ENCODE measurements around the gene CENPM. TPM values are rescaled to one million over a fixed set of nuclear protein-coding genes. Genes with fewer than 3 reads are reported as not detected.

Gene CENPM
- total RNA-seq, 2 donors from 2014 or later = 72.8 to 108 TPM

DNA sequence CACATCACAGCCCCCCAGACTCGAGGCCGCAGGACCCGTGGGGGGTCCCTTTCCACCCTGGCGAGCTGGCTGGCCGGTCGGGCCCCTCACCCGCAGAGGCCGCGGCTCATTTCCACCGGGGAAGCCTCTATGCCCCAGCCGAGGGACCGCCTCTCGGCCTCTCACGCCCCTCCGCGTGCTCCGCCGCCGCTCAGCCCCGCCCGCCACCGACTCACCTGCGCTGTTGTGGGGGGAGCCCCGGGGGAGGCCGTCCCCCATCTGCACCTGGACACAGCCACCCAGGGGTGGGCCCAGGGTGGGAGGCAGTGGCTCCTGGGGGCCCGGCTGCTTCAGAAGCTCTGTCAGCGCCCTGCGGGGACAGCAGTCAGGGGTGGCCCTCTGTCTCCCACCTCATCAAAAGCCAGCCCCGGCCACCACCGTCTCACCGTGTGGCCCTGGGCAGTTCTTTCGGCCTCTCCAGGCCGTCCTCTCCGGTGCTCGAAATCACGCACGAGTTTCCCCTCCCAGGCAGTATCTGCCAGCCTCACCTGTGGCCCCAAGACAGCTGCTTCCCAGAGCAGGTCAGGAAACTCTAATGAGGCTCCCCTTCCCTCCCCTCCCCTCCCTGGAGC lies 35.8 kb downstream of the CENPM start:
- DNase-seq (ENCODE audit: low spot score in 2 of 2) (no peak), ATAC-seq (peak in 1 of 2 donors; percentile 7)
- Mint-ChIP-seq H3K9me3 (no peaks in the 10 kb centered on the region), H3K27ac (no peak overlapping the region), H3K36me3 (no peaks in the 10 kb centered on the region)

DNA sequence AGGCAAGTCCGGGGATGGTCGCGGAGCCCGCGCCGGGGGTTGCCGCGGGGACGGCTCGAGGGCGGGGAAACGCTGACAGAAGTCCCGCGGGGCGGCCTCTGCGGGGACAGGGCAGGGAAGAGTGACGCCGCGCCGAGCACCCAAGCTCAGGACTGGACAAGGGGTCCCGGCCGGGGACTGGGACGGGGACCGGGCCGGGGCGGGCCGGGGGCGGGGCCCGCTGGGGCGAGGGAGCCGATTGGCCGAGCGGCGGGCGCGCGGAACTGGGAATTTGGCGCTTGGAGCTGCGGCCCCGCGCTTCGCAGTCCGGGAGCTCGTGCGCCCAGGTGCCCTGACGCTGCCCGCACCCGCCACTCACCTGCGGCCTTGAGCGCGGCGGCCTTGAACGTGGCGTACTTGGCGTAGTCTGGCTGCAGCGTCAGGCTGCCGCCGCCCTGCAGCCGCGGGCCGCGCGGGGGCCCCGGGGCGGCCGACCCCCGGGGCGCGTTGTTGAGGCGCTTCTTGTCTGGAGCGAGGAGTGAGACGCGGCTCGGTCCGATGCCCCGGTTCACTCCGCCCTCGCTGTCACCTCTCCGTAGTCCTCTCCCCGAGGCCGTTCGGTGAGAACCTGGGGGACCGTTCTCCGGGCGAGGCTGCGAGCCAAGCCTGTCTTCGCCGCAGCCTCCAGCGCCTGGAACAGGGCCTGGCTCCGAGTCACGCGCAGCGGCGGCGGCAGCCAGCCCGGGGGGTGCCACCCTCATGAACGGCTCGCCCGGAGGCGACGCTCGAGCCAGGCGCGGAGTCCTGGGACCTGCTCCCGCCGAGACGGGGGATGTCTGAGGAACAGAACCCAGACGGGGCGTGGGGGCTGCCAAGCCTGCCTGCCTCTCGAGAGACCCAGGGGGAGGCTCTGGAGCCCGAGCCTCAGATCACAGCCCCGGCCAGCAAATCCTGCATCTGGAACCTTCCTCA lies 36.6 kb downstream of the CENPM start:
- H3K36me3 Mint-ChIP-seq = no peaks in the 10 kb centered on the region
- DNase-seq (ENCODE audit: low spot score in 2 of 2) (no peak), ATAC-seq (peak in 1 of 2 donors; percentile 16)
- H3K27ac Mint-ChIP-seq = no peak overlapping the region
- H3K9me3 Mint-ChIP-seq = no peaks in the 10 kb centered on the region

DNA sequence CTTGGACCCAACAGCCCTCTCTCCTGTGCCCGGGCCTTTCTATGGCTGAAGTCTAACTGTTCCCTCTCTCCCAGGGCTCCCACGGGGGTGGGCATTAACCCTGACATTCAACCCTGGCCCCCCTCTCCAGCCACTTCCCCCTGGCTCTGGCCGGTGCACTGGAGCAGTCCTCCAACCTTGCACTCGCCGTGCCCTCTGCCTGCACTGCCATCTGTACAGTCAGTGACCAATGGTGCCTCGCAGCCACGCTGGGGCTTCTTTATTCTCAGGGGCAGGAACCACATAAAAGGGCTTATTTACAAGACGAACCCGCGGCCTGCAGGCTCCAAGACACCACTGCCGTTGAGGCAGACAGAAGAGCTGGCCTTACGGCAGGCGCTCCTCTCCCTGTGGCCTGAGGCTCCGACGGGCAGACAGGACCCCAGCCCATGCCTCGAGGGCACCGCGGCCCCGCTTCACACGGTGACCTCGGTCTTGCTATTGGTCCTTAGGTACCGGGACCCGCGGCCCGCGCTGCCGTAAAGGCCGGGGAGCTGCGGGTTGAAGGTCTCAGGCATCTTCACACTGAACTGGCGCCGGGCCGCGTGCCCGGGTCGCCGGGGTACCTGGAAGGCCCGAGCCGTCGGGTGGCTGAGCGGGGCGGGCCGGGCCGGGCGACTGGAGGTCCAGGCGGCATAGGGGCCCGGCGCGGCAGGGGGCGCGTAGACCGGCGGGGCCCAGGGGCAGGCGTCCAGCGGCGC lies 37.5 kb downstream of the CENPM start:
- no peaks in the 10 kb centered on the region for H3K9me3 Mint-ChIP-seq
- peak overlapping the region; percentile 46 to 55 for H3K27ac Mint-ChIP-seq
- DNase-seq (ENCODE audit: low spot score in 2 of 2) (no peak), ATAC-seq (no peak)
- H3K36me3 Mint-ChIP-seq = no peaks in the 10 kb centered on the region

DNA sequence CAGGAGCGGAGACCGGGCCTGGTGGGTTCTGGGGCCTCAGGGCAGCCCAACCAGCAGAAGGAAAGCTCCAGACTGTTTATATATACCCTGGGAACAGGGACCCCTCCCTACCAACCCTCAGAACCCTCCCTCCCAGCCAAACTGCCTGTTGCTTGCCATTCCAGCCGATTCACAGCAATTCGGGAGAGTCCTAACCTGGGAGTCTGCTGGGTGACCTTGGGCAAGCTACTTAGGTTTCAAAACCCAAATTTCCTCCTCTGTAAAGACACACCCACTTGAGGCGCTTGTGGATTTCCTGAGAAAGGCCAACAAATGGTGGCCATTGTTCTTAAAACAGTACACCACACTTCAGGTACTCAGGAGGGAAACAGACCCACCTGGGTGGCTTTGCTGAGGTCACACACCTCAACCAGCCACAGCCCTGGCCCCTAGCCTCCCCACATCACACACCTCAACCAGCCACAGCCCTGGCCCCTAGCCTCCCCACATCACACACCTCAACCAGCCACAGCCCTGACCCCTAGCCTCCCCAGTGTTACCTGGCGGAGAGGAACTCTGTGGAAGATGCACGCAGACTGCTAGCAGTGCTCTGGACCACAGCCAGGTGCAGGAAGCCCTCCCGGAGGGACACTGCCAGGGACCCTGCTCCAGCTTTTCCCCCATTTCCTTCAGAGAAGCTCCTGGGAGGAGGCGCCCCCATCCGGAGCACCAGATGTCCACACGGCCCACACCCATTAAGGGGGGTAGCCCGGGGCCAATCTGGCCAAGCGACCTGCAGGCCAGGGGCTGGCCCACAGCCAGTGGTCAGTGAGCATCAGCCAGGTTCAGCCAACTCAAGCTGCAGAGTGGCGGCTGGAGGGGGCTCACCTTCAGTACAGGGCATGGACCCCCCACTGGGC lies 38.3 kb downstream of the CENPM start:
- H3K36me3 Mint-ChIP-seq = no peaks in the 10 kb centered on the region
- peak in 1 of 2 donors; percentile 25 for ATAC-seq
- no peaks in the 10 kb centered on the region for H3K9me3 Mint-ChIP-seq
- H3K27ac Mint-ChIP-seq = peak overlapping the region; percentile 46 to 55
- no peak for DNase-seq (ENCODE audit: low spot score in 2 of 2)

DNA sequence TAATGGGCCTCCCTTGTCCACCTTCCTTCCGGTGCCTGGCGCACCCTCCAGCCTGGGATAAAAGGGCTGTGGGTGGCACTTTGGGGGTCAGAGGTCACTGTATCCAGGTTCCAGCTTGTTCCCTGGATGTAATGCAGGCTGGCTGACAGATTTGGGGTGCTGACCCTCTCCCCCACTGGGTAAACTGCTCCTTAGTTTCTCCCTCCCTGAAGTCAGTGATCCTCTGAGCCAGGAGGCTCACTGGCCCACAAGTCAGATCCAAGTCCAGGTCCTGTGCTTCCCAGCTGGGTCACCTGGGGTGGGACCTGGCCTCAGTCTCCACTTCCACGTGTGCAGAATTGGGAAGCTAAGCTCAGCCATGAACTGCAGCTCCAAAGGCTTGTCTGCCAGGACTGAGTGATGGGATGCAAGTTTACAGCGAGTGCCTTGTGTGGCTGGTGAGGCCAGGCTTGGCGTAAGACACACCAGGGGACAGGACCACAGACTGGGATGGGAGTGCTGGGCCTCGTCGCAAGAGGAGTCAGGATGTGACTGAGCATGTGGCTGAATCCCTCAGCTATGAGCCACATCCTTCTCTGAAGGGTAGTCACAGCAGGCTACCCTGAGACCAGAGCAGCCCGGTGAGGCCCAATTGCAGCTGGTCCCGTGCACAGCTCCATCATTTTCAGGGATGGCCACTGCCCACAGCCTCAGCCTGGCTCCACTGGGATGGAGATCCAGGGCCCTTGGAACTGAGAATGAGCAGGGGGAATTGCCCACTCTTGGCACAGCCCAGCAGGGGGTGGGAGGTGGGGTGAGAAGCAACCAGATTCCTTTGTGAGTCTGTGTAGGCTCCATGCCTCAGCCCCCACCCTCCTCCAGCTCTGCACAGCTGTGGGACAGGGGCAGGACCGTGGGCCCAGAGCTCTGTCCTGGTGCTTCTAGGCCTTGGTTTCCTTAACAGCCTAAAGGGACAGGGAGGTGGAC lies 39.2 kb downstream of the CENPM start:
- DNase-seq (ENCODE audit: low spot score in 2 of 2) = no peak
- H3K27ac Mint-ChIP-seq = peak overlapping the region; percentile 18 to 33
- H3K36me3 Mint-ChIP-seq = no peaks in the 10 kb centered on the region
- peak in 1 of 2 donors; percentile 53 for ATAC-seq
- H3K9me3 Mint-ChIP-seq = no peaks in the 10 kb centered on the region

DNA sequence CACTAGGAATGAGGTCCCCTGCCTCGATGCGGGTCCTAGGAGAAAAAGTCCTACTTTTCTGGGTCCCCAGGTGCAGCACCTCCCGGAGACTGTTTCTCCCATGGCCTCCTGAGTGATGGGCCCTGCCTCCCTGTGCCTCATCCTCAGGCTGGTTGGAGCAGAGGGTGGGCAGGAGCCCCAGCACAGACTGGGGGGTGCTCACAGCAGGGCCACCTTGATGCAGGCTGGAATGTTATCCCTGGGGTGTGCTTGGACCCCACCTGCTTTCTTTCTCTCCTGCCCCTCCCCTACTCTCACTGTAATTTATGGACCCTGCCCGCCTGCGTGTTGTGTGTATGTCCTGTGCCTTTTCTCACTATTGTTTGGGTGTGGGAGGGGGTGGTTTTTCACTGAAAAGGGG lies 40.1 kb downstream of the CENPM start:
- Mint-ChIP-seq H3K9me3 (no peaks in the 10 kb centered on the region), H3K36me3 (no peaks in the 10 kb centered on the region), H3K27ac (peak overlapping the region in 1 of 2 donors; percentile 18)
- no peak for ATAC-seq
- no peak for DNase-seq (ENCODE audit: low spot score in 2 of 2)

DNA sequence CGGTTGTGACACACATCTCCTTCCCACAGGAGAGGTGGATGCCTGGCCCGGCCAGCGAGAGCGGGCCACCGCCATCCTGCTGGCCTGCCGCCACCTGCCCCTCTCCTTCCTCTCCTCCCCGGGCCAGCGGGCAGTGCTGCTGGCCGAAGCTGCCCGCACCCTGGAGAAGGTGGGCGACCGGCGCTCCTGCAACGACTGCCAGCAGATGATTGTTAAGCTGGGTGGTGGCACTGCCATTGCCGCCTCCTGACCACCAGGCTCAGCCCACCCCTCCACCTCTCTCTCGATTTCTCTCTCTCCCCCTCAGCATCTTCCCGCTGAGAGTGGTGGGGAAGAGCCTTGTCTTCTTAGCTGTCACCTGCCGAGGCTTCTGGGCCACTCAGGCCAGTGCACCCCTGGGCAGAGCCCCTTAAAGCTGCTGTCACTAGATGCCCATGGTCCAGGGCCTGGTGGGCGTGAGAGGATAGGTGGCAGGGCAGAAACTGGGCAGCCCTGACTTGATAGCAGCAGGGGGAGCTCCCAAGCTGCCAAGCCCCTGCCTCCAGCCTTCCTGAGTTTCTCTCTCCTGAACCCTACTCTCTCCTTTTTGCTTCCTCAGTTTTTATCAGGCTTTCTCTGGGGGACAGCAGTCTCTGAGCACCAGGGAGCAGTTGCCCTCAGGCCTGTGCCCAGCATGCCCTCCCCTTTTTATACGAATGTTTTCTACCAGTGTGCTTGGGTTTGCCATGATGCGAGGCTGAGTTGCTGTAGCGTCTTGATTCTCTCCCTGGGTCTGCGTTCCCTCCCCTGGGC lies 41.3 kb downstream of the CENPM start:
- ATAC-seq (no peak), DNase-seq (ENCODE audit: low spot score in 2 of 2) (no peak)
- Mint-ChIP-seq H3K27ac (peak overlapping the region; percentile 61 to 62), H3K36me3 (no peaks in the 10 kb centered on the region), H3K9me3 (no peaks in the 10 kb centered on the region)

DNA sequence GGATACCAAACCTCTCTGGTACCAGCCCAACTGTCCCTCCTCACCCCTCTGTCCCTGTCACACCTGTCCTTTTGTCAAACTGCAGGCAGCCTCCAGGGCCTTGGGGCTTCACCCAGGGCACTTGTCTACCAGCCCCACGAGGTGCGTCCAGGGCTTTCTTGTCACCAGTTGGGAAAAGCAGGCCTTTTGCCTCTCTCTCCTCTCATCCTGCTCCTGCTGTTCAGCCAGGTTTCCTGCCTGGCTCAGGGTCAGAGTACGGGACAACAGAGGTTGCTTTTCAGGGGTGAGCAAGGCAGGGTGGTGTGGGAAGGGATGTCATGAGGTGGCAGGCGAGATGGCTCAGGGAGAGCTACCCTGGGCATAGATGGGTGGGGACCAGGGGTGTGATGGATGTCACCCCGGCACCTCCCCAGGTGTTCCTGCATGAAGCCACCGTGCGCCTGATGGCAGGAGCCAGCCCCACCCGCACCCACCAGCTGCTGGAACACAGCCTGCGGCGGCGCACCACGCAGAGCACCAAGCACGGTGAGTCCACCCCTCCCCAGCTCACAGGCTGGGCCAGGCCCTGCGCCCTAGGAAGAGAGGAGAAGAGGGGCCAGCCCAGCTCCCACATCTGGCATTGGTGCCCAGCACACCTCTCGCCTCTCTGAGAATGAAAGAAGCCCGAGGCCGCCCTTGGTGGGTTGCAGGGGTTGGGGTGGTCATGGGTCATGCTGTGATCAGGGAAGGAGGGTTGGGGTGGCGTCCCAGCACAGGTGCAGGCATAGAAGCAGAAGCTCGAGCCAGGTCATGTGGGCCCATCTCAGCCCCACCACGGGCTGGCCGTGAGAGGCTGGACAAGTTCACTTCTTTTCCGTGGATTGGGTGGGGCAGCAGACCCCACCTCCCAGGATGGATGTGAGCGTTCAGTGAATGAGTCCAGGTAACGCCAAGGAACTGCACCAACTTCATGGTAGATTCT lies 42.2 kb downstream of the CENPM start:
- H3K27ac Mint-ChIP-seq = peak overlapping the region; percentile 62 to 80
- ATAC-seq (no peak), DNase-seq (ENCODE audit: low spot score in 2 of 2) (no peak)
- no peaks in the 10 kb centered on the region for H3K9me3 Mint-ChIP-seq
- no peaks in the 10 kb centered on the region for H3K36me3 Mint-ChIP-seq

DNA sequence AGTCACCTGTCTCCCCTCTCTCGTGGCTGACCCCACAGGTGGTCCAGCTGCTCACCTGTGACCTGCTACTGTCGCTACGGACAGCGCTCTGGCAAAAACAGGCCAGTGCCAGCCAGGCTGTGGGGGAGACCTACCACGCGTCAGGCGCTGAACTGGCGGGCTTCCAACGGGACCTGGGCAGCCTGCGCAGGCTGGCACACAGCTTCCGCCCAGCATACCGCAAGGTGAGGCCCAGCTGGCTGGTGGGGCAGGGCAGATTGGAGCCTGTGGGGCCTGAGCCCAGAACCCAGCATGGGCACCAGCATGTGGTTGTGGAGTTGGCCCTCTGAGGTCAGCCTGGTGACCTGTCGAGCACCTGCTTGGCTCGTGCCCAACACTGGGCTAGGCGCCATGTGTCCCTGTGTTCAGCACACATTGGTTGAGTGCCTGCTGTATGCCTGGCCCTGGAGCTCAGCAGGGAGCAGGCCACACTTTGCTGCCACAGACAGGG lies 44.0 kb downstream of the CENPM start:
- DNase-seq (ENCODE audit: low spot score in 2 of 2) = no peak
- peak overlapping the region in 1 of 2 donors; percentile 62 for H3K27ac Mint-ChIP-seq
- H3K9me3 Mint-ChIP-seq = no peaks in the 10 kb centered on the region
- no peak for ATAC-seq
- H3K36me3 Mint-ChIP-seq = no peaks in the 10 kb centered on the region

DNA sequence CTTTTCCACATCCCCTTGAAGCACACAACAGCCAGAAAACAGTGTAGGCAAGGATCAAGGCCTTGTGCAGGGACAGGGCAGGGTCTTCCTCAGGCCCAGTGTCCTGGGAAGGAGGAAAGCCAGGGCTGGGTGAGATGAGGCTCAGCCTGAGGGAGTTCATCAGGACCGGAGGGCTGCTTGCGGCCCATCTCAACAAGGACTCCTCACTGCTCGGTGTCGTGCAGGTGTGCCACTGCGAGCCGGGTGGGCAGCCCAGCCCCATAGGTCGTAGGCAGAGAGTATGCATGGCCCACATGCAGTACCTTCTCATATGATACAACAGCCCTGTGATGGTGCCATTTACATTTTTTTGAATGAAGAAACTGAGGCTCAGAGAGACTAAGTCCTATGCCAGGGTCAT lies 44.9 kb downstream of the CENPM start:
- H3K36me3 Mint-ChIP-seq = no peaks in the 10 kb centered on the region

DNA sequence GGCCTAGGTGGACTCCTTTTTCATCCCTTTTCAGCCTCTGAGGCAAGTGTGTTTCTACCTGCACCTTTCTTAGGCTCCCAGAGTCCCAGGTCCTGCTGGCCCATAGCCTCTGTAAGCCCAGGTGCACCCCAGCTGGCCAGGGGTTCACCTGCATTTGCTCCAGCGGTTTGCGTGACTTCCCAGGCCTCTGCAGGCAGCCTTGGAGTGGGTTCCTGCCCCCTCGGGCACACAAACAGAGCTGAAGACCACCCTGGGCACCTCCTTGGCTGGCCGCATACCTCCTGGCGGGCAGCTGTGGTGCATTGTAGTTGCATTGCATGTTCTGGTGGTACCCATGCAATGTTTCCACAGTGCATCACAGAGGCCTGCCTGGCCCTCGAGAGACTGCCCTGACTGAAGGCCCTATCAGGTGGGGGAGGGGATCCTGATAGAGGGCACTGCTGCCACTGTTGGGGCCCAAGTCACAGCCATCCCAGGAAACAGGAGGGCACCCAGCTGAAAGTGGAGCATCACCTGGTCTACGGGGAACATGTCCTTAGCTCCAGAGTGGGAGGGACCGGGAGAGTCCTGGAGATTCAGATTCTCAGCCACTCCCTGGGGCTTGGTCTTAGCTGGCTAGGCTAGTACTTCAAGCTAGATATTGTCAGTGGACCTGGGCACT lies 46.2 kb downstream of the CENPM start:
- H3K27ac Mint-ChIP-seq = peak overlapping the region in 1 of 2 donors; percentile 27
- no peaks in the 10 kb centered on the region for H3K36me3 Mint-ChIP-seq
- H3K9me3 Mint-ChIP-seq = no peaks in the 10 kb centered on the region
- no peak for ATAC-seq
- DNase-seq (ENCODE audit: low spot score in 2 of 2) = no peak

More for the DNA sequence above, 44.9 kb downstream of the CENPM start:
- no peak for ATAC-seq
- Mint-ChIP-seq H3K27ac (peak overlapping the region; percentile 44 to 61), H3K9me3 (no peaks in the 10 kb centered on the region)
- no peak for DNase-seq (ENCODE audit: low spot score in 2 of 2)

DNA sequence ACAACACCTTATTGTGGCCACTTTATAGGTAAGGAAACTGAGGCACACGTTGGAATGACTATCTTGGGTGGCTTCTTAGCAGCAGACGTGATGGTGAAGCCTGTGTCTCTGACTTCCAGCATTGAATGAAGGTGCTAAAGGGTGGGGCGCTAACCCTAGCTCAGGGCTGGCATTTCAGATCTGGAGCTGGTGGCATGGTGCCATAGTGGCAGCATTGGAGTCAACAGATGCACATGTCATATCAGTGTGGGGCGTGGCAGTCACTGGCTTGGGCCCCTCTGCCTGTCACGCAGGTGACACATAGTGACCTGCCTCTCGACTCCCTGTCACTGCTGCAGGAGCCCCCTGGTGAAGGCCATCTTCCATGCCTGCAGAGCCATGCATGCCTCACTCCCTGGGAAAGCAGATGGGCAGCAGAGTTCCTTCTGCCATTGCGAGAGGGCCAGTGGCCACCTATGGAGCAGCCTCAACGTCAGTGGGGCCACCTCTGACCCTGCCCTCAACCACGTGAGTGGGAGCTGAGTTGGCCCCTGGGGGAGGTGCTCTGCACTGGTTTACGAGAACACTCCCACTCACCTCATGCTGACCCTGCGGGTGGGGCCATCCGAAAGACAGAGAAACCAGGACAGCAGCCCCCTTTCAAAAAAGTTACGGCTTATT lies 46.8 kb downstream of the CENPM start:
- ATAC-seq (no peak), DNase-seq (ENCODE audit: low spot score in 2 of 2) (no peak)
- H3K36me3 Mint-ChIP-seq = no peaks in the 10 kb centered on the region
- peak overlapping the region in 1 of 2 donors; percentile 27 for H3K27ac Mint-ChIP-seq
- H3K9me3 Mint-ChIP-seq = no peaks in the 10 kb centered on the region

DNA sequence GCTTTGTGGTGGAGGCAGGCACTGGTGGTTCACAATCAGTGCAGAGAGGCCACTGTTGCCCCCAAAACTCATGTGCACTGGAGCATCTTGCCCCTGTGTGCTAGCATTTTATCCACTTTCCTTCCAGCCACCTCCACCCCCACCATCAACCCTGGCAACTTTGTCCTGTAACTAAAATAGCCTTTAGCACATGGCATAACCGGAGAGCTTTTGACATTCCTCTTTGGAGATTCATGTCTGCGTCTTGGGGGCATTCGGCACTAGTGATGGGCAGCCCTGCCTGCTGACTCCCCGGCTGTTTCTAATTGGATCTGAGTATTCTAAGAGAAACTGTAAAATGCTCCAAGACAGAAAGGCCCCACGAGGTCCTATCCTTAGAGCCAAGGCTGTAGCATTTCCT lies 47.8 kb downstream of the CENPM start:
- no peak for DNase-seq (ENCODE audit: low spot score in 2 of 2)
- no peaks in the 10 kb centered on the region for H3K9me3 Mint-ChIP-seq
- H3K36me3 Mint-ChIP-seq = no peaks in the 10 kb centered on the region
- H3K27ac Mint-ChIP-seq = no peak overlapping the region
- ATAC-seq = no peak

Data from activated naive CD4-positive, alpha-beta T cell treated with anti-CD3 and anti-CD28 coated beads, Interleukin-2, amount 50 U/mL, for 72 hours (primary cell).